HG02870 (cell line): ENCODE results near the gene GPAT3.
"Not testable (repeated sequence)": the region's sequence is repeated elsewhere in the genome, so short reads cannot be mapped to it uniquely, and the experiment has no call there.

Source experiments
- ATAC-seq: cut with Tn5 transposase; IDR thresholded peaks from one replicate; pipeline ENCODE4 v1.9.1; 2021; ENCODE audit warnings: mild to moderate bottlenecking, moderate library complexity; ENCODE audit not compliant: unreplicated experiment

Gene GPAT3

GRCh38 chr4:83548151-83548905, 12.4 kb downstream of the GPAT3 start:
- ATAC-seq: peak; percentile 92

DNA sequence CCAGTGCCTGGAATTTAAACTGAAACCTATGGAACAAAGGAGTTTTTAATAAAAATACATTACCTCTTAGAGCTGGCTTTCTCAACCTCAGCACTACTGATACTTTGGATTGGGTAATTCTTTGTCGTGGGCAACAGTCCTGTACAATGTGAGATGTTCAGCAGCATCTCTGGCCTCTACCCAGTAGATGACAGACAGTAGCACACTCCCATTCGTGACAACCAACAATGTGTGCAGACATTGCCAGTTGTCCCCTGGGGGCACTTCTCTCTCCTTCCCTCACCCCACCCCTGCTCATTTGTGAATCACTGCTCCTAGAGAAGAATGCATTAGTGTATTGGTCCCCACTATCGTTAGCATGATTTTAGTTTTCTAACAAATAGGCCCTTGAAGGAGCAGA, 16.2 kb downstream of the GPAT3 start:
- ATAC-seq: no peak

DNA sequence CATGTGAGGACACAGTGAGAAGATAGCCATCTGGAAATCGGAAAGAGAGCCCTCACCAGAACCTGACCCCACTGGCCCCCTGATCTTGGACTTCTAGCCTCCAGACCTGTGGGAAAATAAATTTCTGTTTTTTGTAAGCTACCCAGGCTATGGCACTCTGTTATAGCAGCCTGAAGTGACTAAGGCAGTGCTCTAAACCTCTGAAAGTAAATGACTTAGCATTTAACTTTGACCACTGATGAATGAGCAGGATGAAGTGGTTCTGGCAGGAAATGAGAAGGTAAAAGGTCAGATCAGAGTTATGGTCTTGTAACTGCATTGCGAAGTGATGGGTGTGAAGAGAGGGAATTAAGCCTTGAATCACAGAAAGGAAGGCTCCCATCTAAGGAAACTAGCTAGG, 17.0 kb downstream of the GPAT3 start:
- ATAC-seq: peak; percentile 51

DNA sequence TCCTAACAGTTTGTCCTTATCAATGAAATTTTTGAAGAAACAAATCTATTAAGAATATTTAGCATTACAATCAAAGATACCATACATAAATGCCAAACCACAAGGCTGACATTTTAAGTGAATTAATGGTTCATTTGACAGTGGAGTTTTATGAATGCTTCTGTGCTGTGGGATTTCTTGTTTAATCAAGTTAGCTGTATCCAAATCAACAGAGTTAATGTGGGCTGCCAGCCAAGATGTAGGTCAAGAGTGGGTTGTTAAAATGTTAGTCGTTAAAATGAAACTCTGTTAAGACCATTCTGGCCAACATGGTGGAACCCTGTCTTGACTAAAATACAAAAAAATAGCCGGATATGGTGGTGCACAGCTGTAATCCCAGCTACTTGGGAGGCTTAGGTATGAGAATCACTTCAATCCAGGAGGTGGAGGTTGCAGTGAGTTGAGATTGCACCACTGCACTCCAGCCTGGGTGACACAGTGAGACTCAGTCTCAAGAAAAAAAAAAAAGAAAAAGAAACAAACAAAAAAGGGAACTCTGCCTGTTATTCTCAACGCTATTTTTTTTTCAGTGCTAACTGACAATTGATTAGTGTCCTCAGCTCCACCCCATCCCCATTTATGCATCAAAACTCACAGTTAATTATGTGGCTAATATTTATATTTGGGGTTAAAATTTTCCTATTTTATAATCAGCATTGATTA, 20.2 kb downstream of the GPAT3 start:
- ATAC-seq: no peak

DNA sequence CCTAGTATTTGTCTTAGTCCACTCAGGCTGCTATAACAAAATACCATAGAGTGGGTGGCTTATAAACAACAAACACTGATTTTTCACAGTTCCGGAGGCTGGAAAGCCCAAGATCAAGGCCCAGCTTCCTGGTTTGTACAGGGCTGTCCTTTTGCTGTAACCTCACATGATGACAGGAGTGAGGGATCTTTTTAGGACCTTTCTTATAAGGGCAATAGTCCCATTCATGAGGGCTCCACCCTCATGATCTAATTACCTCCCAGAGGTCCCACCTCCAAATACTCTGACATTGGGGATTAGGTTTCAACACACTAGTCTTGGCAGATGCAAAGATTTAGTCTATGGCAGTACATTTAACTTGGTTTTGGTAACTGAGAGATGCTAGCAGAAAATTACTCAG, 20.9 kb downstream of the GPAT3 start:
- ATAC-seq: no peak

- ATAC-seq: no peak
These were observed 22.2 kb downstream of the GPAT3 start for GRCh38 chr4:83558059-83558653.

GRCh38 chr4:83558680-83559079, 22.8 kb downstream of the GPAT3 start:
- ATAC-seq: no peak

DNA sequence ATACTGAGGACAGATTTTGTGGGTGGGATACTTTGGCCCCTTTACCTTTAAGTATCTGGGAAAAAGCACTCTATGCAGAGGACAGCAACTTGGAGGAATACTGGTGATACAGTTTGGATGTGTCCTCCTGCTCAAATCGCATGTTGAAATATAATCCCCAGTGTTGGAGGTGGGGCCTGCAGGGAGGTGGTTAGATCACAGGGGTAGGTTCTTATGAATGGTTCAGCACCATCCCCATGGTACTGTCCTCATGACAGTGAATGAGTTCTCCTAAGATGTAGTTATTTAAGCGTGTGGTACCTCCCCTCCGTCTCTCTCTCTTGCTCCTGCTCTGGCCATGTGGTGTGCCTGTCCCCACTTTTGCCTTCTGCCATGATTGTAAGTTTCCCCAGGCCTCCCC, 24.6 kb downstream of the GPAT3 start:
- ATAC-seq: no peak

- ATAC-seq: no peak
These were observed 25.5 kb downstream of the GPAT3 start for GRCh38 chr4:83561381-83561780.

GRCh38 chr4:83563998-83564397, 28.1 kb downstream of the GPAT3 start:
- ATAC-seq: no peak

DNA sequence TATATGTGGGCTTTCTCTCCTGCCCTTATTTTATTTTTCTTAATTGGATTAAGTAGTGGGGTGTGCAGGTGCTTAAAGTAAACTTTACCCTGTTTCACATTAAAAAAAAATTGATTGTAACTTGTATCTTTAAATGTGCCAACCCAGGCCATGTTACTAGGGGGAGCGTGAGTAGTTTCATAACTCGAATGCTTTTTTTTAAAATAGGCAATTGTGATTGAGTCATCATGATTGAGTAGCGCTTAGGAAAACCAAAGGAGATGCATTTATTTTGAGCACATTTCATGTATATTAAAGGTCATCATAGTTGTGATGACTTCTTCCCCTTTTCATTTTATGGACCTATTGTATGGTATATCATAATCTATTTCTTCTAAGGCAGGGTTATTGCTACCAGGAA, 32.2 kb downstream of the GPAT3 start:
- no peak for ATAC-seq

DNA sequence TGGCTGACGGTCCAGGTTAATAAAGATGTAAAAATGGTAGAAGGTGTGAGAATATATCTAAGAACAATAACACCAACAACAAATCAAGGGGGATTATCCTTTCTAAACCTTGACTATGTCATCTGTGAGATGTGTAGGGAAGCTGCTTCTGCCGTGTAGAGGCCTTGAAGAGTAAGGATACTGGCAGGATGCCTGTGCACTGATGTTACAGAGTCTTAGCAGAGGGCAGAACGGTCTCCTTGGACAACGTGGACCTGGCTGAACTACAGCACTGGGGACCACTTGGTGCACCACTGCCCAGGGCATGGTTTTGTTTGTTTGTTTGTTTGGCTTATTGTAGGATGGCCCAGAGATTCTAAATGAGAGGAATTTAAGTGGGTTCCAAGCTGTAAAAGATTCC, 33.5 kb downstream of the GPAT3 start:
- ATAC-seq: no peak

- peak; percentile 94 for ATAC-seq
These were observed 34.1 kb downstream of the GPAT3 start for GRCh38 chr4:83569987-83570386.

DNA sequence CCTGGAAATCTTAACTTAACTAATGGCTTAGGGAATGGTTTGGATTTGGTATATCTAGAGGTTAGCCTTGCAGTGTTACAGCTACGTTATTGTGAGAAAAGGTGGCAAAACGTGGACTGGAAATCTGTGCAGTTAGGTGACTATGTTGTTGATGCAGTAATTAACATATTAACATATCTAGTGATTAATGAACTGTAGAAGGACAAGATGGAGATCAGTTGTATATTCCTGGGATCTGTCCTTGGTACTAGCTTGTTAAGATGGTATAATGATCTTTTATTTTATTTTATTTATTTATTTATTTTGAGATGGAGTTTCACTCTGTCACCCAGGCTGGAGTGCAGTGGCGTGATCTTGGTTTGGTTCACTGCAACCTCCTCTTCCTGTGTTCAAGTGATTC, 36.9 kb downstream of the GPAT3 start:
- ATAC-seq: no peak

DNA sequence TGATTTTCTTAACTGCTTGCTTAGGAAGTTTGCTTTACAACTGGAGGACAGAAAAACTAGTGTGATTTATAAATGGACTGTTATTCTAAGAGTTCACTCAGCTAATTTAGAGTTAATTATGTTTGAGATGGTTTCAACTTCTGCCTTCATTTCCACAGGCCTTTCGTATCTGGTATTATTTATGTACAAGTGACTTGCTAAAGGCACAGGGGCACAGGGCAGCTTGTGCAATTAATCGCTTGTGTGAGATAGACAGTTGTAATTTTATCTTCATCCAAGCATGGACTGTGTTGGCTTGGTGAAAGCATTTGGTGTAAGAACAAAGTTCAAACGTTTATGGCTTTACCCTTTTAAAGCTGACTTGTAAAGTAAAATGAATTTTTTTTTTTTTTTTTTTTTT, 38.3 kb downstream of the GPAT3 start:
- no peak for ATAC-seq

- not testable (repeated sequence) for ATAC-seq
These were observed 40.3 kb downstream of the GPAT3 start for GRCh38 chr4:83576237-83576636.

GRCh38 chr4:83581411-83582288, 45.7 kb downstream of the GPAT3 start:
- ATAC-seq: peak; percentile 91

GRCh38 chr4:83582289-83582785, 46.4 kb downstream of the GPAT3 start:
- ATAC-seq: no peak

DNA sequence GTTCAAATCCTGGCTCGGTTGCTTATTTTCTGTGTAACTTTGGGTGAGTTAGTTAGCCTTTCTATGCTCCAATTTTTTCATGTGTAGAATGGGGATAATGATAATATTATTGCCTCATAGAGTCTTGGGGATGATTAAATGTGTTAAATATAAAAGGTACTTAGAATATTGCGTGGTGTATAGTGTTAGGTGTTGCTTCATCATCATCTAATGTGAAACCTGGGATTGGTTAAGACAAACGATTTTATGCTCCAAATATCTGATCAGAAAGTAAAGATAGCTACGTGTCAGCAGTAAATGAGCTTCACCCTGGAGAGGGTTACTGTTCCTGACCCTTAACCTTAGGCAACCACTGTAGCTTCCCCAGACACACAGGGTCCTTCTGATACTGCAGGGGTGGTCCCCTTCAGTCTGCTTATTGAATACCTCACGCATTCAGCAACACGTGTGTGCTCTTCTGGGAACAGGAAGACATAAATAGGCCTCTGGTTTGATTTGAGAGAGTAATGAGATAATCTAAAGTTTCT, 50.1 kb downstream of the GPAT3 start:
- no peak for ATAC-seq

GRCh38 chr4:83589279-83589678, 53.4 kb downstream of the GPAT3 start:
- ATAC-seq: no peak

GRCh38 chr4:83591056-83591455, 55.1 kb downstream of the GPAT3 start:
- ATAC-seq: no peak
